Measurements from ENCODE around the gene ZNF32.
"Not testable (repeated sequence)": the region's sequence is repeated elsewhere in the genome, so short reads cannot be mapped to it uniquely, and the experiment has no call there.

ZNF32 gene

GRCh38 chr10:43635816-43636215, 12.9 kb downstream of the ZNF32 start:
- not testable (repeated sequence) for DNase-seq (ENCODE audit: low read depth in 1 of 2, low spot score in 1 of 2)

- DNase-seq (ENCODE audit: low read depth in 1 of 2, low spot score in 1 of 2) = no peak
These were observed 19.7 kb downstream of the ZNF32 start for GRCh38 chr10:43628956-43629355.

- no peak for DNase-seq (ENCODE audit: low read depth in 1 of 2, low spot score in 1 of 2)
These were observed 20.7 kb downstream of the ZNF32 start for GRCh38 chr10:43627942-43628341.

DNA sequence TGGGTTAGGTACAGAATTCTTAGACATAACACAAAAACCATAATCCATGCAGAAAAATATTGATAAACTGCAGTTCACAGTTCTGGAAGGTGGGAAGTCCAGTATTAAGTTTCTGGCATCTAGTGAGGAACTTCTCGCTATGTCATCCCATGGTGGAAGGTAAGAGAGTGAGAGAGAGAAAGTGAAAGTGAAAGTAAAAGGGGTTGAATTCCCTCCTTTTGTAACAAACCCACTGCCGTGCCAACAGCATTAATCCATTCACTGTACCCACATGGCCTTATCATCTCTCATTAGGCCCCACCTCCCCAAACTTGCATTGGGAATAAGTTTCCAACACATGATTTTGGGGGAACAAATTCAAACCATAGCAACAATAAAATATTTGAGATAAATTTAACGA, 25.3 kb downstream of the ZNF32 start:
- no peak for DNase-seq (ENCODE audit: low read depth in 1 of 2, low spot score in 1 of 2)

- DNase-seq (ENCODE audit: low read depth in 1 of 2, low spot score in 1 of 2) = no peak
These were observed 26.6 kb downstream of the ZNF32 start for GRCh38 chr10:43622038-43622437.

- DNase-seq (ENCODE audit: low read depth in 1 of 2, low spot score in 1 of 2) = no peak
These were observed 29.3 kb downstream of the ZNF32 start for GRCh38 chr10:43619368-43619767.

GRCh38 chr10:43616697-43617370, 31.8 kb downstream of the ZNF32 start:
- no peak for DNase-seq (ENCODE audit: low read depth in 1 of 2, low spot score in 1 of 2)

GRCh38 chr10:43610636-43611035, 38.0 kb downstream of the ZNF32 start:
- DNase-seq (ENCODE audit: low read depth in 1 of 2, low spot score in 1 of 2) = no peak

DNA sequence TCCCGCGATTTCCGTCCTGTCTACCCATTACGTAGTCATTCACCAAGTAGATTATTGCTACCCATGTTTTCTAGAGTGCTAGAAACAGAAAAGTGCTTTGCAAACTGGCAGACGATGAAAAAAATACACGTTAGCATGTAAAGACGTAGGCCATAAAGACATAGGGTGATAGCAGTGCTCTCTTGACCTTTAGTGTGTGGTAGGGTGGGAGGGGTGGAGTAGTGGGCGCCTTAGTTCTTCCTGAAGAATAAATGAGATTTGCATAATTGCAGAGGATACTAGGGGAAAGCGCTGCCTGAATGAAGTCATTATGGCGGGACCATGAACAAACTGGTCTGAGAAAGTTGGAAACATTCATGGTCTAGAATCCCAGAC, 41.5 kb downstream of the ZNF32 start:
- DNase-seq (ENCODE audit: low read depth in 1 of 2, low spot score in 1 of 2) = no peak

DNA sequence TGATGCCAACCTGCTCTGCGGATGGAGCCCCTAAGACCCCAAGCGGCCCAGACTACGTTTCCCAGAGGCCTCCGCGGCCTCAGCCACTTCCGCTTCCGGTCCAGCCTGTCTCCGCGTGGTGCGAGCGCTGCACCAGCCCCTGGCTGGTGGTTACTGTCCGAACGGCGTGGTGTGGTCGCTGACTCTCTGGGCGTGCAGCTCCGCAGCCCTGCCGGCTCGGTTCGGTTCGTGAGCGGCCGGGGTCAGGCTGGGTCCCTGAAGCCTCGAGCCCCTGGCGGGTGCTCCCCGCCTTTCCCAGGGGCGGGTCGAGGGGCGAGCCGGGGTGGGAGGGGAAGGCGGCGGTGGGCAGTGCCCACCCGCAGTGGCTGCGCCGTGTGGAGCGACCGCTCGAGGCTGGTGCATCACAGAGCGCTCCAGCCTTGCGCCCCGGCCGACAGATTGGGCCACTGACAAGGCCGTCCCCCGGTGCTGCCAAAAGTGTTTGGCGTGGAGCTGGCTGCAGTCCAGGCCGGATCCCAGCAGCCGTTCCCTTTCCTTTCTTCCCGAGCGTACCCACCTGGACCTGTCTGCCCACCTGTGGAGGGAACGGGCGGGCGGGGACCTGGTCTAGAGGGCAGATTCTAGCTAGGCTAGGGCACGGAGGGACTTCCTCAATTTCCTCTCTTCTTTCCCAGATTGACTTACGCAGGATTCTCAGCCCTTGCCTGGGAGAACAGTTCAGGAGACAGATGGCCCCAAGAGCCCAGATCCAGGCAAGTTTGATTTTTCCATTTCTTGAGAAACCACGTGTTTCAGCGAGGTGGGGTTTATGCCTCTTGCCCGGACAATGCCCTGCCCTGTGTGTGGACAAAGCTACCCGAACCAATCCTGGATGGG, 42.1 kb downstream of the ZNF32 start, which contains the start of gene ZNF485:
ZNF485 (plus strand) TSS at position 116 of the 876 bp plus-strand sequence; CDS start at position 729, 613 bp downstream.
- peak; percentile 22 to 60 for DNase-seq (ENCODE audit: low read depth in 1 of 2, low spot score in 1 of 2)

GRCh38 chr10:43605850-43606322, 42.8 kb downstream of the ZNF32 start:
- no peak for DNase-seq (ENCODE audit: low read depth in 1 of 2, low spot score in 1 of 2)

DNA sequence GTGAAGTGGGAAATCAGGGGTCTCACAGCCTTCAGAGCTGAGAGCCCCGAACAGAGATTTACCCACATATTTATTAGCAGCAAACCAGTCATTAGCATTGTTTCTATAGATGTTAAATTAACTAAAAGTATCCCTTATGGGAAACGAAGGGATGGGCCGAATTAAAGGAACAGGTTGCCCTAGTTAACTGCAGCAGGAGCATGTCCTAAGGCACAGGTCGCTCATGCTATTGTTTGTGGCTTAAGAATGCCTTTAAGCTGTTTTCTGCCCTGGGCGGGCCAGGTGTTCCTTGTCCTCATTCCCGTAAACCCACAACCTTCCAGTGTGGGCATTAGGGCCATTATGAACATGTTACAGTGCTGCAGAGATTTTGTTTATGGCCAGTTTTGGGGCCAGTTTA, 47.1 kb downstream of the ZNF32 start:
- DNase-seq (ENCODE audit: low read depth in 1 of 2, low spot score in 1 of 2) = not testable (repeated sequence)

DNA sequence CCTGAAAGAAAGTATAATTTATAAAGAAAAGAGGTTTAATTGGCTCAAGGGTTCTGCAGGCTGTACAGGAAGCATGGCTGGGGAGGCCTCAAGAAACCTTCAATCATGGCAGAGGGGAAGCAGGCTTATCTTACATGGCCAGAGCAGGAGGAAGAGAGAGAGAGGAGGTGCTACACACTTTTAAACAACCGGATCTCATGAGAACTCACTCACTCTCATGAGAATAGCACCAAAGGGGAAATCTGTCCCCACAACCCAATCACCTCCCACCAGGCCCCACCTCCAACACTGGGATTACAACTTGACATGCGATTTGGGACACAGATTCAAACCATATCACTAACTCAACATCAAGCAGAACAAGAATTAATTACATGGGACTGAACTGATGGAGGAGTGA, 49.3 kb downstream of the ZNF32 start:
- no peak for DNase-seq (ENCODE audit: low read depth in 1 of 2, low spot score in 1 of 2)

DNA sequence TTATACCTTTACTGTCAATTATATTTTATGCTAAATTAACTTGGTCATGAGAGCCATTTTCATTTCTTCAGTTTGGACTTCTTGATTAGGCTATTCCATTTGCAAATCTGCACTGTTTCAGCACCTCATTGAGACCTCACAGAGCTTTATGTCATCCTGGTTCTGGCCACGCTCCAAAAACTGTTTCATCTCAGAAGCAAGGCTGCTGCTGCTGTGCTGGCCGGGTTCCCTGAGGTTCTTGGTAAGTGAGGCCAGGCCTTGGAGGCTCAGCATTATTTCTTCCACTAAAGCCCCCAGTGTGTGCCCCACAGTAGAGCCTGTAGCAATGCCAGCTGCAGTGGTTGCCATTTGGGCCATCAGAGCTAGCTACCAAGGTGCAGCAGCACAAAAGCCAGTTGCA, 50.2 kb downstream of the ZNF32 start:
- no peak for DNase-seq (ENCODE audit: low read depth in 1 of 2, low spot score in 1 of 2)

DNA sequence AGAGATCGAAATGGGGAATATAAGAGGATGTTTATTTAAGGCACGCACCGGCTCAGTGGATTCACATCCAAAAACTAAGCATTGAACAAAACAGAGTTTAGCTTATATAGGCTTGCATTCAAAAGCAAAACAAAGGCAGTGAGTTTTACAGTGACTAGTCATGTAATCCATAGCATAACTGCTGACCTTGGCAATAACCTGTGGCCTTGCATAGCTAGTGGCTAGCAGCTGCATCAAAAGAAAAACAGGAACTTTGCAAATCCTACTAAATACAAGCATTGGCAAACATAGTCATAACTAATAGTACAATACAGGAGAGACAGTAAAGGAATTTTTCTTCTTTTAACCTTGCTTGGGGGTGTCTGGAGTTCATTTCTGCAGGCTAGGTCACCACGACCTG, 52.1 kb downstream of the ZNF32 start:
- DNase-seq (ENCODE audit: low read depth in 1 of 2, low spot score in 1 of 2) = no peak

DNA sequence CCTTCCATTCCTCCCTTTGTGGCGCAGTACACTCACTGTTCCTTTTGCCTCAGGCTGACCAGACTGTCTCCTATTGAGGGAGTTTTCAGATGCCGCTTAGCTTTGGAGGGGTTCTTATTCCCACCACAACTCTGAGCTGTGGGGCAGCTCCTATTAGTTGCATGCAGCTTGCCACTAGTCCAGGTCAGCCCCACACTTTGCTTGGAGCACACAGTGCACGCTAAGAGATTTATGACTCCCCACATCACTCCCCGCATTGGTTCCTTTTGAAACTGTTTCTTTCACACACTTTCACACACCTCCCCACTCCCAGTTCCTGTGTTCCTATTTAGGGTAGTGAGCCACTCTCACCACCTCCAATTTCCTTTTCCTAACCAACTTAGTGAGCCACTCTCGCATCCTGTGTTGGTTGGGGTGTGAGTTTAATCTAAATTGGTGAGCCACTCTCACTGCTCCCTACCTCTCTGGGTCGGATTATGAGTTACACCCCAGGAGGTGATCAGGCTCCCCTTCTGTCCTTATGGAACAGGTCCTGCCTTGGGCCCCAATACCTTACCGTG, 52.9 kb downstream of the ZNF32 start:
- no peak for DNase-seq (ENCODE audit: low read depth in 1 of 2, low spot score in 1 of 2)

DNA sequence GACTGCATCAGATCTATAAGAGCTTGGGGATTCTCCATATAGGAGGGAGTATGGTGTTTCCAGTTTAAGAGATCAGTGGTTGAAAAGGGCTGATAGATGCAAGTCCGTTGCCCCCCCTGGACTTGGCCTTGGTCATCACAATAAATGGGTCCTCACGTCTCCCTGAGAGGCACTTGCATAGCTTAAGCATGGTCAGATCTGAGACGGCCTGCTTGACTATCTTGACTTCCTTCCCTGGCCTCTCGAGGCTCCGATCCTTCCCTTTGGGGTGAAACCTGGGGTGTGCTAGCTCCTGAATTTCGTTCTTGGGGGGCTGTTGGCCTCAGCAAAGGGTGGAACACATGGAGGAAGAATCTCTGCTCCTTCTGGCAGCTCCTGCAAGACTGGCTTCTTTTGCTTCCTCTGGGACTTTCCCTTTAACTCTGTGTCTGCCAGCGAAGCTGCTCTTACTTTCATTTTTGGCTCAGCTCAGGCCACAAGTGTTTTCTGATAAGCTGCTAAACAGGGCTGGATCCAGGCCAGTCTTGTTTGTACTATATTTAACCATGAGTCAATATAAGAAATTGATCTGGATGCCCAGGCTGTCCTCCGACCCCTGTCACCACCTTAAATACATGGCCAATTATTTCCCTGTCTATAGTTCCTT, 53.6 kb downstream of the ZNF32 start:
- DNase-seq (ENCODE audit: low read depth in 1 of 2, low spot score in 1 of 2) = no peak
